Middle frontal gyrus (tissue), 1 donor: ENCODE data around the gene UBE2Q2.
"Not testable (repeated sequence)": the region's sequence is repeated elsewhere in the genome, so short reads cannot be mapped to it uniquely, and the experiment has no call there.

Source experiments
- DNase-seq: peaks from one replicate; pipeline ENCODE4 v3.0.0-alpha.2; 2015; ENCODE audit warnings: low spot score; ENCODE audit errors: extremely low spot score

The UBE2Q2 gene

DNA sequence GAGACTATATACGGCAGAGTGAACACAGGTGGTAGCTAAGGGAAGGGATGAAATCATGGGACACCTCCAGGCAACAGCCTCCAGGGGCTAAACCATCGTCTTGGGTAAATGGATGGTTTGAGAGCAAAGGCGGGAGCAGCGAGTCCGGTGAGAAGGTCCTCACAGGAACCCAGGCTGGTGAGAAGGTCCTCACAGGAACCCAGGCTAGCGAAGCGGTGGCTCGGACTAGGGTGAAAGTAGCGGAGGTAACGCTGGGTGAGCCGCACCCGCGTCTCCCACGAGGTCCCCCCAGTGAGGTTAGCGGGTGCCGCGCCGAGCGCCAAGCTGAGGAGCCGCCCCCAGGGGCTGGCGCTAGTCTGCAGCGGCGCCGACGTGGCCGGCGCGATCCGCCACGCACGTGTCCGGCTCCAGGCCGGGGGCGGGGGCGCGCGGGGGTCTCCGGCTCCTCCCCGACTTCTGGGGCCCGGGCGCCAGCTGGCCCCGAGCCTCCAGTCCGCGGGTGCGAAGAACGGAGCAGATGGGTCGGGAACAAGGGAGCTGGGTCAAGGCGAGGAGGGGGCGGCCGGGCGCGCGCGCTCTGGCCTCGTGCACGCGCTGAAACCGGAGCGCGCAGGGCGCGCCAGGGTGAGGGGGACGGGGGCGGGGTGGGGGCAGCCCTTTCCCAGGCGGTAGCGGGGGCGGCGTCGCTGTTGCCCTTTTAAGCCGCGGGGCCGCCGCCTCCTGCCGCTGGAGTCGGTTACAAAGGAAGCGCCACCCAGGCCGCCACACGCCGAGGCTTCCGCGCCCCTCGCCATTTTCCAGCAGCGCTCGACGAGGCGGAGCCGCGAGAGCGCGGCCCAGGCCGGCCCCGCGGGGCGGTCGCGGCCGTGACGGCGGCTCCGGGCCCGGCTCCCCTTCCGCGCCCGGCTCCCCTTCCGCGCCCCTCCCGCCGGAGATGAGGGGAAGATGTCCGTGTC, at the start of gene UBE2Q2:
Gene UBE2Q2, plus strand, starts transcription at position 726 of the 956 bp plus-strand sequence. Its CDS starts 220 bp downstream, at position 946.
- no peak for DNase-seq

DNA sequence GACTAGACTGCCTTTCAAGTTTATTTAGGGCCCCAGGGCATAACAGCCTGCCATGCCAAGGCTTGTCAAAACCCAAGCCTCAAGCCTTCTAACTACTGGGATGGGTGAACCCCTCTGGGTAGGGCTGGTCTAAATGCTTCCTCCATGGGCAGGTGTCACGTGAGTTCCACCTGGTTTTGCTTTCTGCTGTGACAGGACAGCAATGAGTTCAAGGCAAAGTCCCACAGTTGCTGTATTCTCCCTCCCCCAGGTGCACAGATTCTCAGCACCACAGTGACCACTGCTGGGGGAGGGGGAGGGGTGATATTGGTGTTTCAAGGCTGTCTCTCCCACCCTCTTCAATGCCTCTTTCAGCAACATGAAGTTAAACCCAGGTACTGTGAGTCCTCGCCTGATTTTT, 46.9 kb upstream of the UBE2Q2 start:
- DNase-seq = no peak

DNA sequence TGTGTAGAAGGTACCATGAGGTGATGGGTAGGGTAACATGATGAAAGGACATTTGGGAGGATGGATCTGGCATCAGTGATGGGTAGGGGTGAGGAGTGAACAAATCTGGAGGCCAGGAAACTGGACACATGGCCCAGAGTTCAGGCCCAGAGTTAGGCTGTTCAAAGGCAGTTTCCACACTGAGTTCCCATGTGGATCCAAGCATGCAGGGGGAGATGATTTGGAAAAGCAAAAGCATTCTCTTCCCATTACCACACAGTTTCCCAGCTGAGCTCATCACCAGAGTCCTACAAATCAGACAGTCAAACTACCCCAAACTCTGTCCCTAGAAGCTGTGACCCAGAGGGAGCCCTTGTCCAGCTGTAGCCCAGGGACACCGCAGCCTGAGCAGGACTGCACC, 46.1 kb upstream of the UBE2Q2 start:
- not testable (repeated sequence) for DNase-seq

DNA sequence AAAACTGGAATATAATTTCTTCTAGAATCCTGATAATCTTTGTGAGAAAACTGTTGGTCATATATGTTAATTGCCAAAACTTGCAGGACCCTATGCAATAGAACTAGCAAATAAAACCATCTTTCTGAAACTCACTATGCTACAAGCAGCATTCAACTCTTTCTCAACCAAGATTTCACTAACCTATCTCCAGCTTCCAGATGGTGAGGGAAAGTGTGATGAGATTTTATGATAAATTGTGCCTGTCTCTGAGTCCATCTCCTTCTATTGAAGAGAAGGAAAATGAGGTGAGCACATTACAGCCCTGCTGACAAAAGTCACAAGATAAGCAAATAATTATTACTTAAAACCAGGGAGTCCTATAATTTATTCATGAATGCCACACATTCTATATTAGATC, 44.1 kb upstream of the UBE2Q2 start:
- no peak for DNase-seq

DNA sequence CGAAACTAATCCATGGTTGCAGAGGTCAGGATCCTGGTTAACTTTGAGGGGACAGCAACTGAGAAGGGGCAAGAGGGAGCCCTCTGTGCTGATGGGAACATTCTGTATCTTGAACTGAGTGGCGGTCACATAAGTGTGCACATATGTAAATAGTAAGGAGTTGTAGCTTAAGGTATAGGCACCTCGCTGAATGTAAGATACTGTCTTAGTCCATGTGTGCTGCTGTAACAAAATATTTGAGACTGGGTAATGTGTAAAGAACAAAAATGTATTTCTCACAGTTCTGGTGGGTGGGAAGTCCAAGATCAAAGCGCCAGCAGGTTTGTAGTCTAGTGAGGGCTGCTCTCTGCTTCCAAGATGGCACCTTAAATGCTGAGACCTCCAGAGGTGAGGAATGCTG, 42.8 kb upstream of the UBE2Q2 start:
- not testable (repeated sequence) for DNase-seq

DNA sequence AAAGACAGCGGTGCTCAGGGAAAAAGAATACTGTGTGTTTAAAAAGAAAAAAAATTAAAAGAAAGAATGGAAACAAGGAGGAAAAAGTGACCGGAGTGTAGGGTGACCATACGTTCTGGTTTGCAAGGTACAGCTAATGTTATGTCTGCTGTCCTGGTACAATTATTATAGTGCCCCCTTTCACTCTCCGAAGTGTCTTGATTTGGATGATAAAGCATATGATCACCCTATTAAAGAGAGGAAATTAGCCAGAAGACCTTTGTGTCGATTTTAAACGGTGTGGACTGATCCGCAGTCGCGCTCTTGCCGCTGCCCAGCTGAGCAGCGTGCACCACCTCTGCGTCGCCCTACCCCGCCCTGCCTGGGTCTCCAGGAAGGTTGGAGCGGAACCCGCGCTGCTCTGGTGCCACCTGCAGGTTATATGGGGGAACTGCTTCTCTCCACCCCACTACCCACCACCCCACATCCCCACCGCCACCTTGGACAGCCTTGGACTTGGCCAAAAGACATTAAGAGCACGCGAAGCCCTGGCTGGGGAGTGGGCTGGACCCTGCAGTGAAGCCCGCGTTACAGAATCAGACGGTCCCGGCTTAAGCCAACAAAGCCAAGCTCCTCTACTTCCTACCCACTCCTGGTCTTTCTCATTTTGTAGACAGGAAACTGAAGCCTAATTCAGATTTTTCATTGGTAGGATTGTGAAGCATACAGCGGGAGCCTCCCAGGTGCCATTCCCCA, 41.2 kb upstream of the UBE2Q2 start:
- DNase-seq = peak; percentile 24

DNA sequence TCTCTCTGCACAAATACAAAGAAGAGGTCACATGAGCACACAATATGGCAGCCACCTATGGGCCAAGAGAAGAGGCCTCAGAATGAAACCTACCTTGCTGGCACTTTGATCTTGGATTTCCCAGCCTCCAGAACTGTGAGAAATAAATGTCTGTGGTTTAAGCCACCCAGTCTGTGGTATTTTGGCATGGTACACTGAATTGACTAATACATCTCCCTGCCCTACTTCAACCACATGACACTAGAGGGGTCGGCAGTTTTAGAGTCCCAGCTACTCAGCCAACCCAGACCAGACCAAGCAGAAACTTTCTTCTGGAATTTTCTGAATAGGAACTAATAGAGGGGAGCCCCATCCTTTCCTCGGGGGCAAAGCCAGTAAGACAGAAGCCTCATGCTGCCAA, 35.8 kb upstream of the UBE2Q2 start:
- not testable (repeated sequence) for DNase-seq

DNA sequence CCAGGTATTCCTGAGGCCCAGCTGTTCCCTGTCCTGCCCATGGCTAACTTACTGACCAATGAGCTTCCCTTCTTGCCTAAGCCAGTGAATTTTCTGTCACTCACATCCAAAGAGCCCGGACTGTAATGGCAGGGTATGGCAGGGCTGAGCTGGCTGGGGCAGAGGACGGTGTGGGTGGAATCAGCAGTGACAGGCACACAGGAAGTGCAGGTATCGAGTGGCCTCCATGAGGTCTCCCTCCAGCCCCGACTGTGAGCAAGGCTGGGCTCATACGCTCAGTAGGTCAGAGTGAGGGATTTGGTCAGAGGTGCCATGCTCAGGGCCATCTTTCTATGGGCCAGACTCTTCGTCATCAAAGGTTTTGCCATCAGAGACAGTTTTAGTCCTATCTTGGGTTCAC, 35.2 kb upstream of the UBE2Q2 start:
- DNase-seq = not testable (repeated sequence)

DNA sequence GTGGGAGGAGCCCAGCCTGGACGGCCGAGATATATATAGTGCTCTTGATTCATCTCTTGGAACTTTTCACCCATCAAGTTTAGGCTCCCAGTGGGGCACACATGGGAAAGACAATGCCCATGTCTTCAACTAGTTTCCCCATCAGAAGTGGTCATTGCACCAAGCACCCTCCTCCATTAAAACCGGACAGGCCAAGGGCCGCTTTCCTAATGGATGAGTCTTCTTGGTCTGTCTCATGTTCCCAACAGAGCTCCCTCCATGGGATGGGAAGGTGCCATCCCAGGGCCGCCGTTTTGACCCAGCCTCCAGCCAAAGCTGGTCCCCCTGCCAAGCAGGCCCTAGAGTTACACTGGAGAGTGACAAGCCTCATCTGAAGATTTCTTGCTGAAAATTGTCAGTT, 34.7 kb upstream of the UBE2Q2 start:
- no peak for DNase-seq

DNA sequence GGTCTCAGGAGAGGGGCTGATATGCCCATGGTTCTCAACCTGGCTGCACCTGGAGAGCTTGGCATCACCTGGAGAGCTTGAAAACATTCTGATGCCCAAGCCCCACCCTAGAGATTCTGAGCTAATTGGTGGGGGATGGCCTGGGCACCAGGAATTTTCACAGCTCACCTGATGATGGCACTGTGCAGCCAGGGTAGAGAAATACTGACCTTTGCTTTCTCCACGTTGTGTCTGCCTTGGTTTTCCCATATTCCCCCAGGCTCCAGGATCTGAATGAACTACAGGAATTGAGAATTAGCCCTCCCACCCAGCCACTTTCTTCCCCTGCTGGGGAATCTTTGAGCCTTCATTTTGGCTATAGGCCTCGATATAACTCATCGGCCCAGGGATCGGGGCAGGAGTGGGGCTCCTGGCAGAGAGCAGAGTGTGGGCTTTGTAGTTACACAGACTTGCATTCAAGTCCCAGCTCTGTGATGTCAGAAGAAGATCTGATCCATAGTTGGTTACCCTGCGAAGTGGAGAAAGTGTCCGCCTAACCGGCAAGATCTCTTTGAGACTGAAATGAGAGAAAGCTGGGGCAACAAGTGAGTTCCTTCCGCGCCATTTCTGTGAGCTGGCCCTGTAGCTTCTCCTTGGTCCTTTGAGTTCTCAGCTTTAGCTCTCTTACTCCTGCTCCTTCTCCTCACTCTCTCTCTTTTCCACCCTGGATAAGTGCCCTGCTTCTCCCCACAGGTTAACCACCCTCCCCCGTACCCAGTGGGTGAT, 33.1 kb upstream of the UBE2Q2 start:
- no peak for DNase-seq

DNA sequence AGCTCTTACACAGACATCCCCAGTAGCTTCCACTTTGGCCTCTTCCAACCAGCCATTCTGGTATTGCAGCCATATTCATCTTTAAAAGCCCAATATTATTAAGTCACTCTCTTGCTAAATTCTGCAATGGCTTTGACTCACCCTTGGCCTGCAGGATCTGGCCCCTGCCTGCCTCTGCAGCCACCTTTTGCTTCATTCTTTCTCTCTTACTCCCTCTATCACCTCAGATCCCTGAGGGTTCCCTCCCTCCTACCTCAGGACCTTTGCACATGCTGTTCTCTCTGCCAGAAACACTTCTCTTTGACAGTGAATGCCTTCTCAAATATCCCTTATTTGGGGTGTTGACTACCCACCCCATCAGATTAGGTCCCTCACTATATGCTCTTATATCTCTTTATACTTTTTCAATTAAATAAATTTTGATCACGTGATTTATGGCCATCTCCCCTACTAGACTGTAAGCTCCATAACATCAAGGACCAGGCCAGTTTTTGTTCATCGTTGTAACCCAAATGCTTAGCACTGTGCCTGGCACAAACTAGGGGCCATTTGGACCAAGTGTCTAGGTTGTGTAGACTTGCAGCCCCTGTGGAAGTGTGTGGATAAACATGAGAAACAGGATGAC, 32.3 kb upstream of the UBE2Q2 start:
- DNase-seq = no peak

DNA sequence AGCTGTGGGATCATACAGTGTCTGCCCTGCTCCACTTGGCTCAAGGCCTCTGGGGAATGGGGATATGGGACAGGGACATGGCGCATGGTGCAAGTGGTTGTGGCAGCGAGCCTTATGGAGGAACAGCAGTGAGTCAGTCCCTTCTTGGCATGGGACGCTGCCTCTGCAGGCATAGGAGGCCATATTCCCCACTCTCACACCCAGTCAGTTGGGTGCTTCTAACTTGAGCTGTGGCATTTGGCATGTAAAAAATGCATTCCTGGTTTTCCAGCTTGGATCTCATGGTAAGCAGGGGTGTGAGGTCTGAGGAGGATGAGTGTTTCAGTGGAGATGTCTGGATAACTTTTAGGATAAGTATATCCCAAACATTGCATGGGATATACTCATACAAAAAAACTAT, 31.6 kb upstream of the UBE2Q2 start:
- no peak for DNase-seq

DNA sequence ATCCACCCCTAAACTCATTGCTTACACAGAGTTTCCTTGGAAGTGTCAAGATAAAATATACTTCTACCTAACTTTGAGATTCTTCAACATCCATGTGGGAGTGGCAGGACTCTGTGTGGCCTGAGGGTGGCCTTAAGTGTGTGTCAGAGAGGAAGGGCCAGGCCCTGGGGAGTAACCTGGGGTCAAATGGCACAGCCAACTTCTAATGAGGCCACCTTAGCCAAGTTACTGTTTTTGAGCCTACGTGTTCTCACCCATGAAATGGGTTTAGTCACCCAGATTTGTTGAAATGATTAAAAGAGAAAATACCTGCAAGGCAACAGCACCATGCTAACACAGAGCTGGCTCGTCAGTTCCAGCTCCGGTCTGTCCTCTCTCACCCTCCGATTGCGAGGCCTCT, 28.5 kb upstream of the UBE2Q2 start:
- DNase-seq = no peak

DNA sequence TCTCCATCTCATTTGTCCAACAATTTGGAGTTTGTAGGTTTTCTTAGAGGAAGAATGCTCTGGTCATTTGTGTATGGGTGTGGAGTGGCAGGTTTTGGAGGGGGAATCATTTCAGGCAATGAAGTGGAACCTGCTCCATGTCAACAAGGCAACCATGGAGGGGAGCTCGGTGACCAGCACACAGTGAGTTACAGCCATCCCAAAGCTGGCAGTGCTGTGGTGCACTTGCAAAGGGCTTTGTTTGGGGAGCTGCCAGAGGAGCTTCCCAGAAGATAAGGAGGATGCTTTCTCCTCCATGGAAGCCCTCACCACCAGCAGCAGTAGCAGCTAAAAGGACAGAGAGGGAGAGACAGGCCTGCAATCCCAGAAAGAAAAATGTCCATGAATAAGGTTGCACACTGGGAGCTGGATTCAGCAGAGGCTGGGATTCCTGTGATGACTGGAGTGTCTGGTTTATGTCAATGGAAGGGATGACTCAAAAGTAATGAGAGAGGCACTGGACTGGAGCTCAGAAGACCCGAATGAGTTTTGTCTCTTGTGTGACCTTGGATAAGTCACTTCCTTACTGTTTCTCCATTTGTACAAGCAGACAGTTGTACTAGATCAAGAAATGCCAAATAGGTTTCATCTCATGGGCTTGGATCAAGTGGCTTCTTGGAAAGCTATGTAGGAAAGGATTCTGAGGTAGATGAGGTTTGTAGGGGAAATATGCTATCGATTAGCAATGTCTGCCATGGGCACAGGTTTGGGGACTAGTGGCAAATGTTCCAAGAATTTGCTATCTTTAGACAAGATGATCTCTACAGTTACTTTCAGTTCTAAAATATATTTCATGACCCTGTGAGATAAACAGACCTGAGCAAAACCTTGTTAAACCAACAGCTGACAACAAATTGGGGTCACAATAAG, 27.2 kb upstream of the UBE2Q2 start:
- DNase-seq = no peak

DNA sequence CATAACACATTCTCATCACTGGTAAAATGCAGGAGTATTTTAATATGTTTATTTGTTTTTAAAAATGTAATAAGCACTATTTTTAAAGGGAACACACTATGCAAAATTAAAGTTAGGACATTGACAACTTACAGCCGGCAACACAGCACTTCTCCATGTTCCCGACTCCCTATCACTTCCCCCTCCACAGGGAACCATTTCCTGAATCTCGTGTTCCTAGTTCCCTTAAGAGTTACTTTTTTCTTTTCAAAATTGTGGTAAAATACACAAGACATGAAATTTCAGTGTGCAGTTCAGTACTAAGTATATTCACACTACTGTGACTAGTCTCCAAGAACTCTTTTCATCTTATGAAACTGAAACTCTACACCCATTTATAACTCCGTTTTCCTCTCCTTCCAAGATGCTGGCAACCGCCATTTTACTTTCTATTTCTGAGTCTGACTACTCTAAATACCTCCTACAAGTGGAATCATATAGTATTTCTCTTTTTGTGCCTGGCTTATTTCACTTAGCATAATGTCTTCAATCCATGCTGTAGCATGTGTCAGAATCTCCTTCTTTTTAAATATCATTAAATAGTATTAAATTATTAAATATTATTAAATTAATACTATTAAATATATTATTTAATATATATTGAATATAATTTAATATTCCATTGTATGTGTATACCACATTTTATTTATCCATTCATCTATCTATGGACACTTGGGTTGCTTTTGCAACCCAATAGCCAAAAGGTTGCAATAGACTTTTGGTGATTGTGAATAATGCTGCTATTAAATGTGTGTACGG, 25.9 kb upstream of the UBE2Q2 start:
- DNase-seq = no peak

DNA sequence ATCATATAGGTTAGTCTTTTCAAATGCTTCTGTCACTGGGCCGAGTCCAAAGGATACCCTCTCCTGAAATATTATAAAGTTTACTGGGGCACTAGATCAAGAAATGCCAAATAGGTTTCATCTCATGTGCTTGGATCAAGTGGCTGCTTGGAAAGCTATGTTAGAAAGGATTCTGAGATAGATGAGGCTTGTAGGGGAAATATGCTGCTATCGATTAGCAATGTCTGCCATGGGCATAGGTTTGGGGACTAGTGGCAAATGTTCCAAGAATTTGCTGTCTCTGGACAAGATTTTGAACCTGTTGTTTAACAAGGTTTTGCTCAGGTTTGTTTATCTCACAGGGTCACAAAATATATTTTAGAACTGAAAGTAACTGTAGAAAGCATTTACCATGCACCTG, 23.0 kb upstream of the UBE2Q2 start:
- DNase-seq = no peak

DNA sequence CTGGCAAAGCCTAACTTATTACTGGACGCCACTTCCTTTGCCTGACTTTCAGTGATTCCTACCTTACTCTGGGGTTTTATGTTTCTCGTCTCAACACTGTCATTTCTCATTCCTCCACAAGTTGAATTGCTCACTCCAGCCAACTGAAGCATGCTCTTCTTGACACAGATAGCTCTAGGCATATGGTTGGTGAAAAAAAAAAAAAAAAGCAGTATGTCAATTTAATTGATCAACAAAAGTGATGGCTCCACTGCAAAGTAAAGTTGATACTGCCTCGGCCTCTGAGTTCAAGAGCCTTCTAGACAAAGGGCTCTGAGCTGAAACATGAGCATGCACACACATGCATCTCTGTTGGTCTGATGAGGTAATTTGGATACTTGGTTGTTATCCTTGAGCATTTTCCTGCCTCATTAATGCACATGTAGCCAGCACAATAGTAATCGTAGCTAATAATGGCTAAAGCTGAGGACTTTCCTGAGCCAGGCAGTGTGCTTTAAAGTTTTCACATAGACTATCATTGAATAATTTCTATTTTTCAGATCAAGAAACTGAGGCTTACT, 21.4 kb upstream of the UBE2Q2 start:
- DNase-seq = no peak

DNA sequence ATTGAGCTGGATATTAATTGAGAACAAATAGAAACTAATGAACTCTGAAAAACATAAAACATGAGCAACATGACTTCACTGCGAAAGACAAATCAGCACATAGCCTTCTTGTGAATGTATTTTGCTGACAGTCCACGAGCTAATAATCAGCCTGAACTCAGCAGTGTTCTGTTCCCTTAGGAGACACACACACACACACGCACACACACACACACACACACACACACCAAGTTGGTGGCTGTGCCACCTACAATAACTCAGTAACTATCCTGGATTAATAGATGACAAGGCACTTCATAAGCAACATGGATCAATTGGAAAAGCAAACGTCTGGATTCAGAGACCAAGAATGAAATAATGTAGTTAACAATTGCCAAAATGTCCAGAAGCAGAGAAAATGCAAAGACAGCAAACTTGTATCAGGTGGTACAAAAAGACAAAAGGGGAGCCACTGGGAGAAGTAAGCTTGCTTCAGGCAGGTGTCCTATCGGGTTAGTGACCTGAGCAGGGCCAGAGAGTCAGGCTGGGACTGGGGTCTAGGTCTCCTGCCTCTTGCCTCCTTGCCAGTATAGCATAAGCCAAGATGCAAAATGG, 20.5 kb upstream of the UBE2Q2 start:
- DNase-seq = no peak
